Mammary epithelial cell (primary cell): ENCODE measurements around the gene TNFRSF18.

Experiments
- CTCF ChIP-seq, 2 donors: IDR thresholded peaks in 1 of 2; conservative IDR thresholded peaks in 1 of 2; 2 replicates each; pipeline ENCODE4 v1.5.1; 2011 to 2012; ENCODE audit warnings: inconsistent platforms in 2 of 2, low read length in 2 of 2, mild to moderate bottlenecking in 2 of 2, control low read depth in 1 of 2, low read depth in 1 of 2; ENCODE audit not compliant: insufficient read depth in 1 of 2; ENCODE audit errors: extremely low read depth in 1 of 2
- EZH2 ChIP-seq: IDR thresholded peaks from 2 replicates; pipeline ENCODE4 v1.6.1; 2012; ENCODE audit warnings: low read length, inconsistent platforms, borderline replicate concordance

DNA sequence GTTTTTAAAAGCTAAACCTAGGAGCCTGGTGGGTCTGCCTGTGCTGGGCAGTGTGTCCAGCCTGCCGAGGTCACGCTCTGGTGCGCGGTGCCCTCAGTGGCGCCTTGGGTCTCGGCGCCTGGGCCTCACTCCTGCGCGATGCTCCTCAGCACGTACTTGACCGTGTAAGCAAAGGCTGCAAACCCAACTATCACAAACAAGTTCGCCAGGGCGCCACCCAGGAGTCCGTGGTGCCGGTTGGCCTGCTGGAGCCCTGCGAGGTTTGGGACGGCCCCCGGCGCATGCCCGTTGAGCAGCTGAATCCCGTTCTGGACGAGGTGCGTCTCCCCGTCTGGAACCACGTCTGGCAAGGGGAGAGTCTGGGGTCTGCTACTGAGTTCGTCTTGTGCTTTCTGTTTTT lies 48.7 kb upstream of the TNFRSF18 start:
- TF ChIP-seq EZH2 = no peak
- TF ChIP-seq CTCF (conservative IDR thresholded peaks at IDR 0.05 in 1 of 2, IDR thresholded peaks at IDR 0.05 in 1 of 2; ENCODE audit: extremely low read depth in 1 of 2, insufficient read depth in 1 of 2, low read depth in 1 of 2, low read length in 2 of 2) = no peak
